ENCODE results near the gene ARFGAP3. TPM values are rescaled to one million over a fixed set of nuclear protein-coding genes. Genes with fewer than 3 reads are reported as not detected.

Gene ARFGAP3
- total and polyA plus RNA-seq, 11 donors: 13.3 to 34.0 (median 25.1) TPM

DNA sequence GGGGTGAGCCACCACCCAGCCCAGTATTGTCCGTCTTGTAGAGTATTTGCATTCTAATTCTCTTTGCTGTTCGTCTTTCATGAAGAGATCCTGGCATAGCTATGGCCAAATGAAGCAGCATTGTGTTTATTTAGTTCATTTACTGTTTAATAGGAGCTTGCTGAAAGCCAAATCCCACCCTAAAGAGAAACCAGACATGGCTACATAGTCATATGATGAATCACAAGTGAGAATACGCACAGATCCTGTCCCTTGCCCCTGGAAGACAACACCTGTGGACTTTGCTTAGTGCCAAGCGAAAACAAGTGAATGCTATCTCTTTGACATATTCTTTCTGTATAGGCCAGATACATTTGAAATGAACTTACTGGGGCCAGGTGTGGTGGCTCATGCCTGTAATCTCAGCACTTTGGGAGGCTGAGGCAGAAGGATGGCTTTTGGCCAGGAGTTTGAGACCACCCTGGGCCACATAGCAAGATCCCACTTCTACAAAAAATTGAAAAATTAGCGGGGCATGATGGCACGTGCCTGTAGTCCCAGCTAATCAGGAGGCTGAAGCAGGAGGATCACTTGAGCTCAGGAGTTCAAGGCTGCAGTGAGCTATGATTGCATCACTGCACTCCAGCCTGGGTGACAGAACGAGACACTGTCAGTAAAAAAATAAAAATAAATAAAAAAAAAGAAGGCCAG lies 5.1 kb upstream of the ARFGAP3 start:
- Histone ChIP-seq H3K27me3 (no peaks in the 10 kb centered on the region), H3K36me3 (no peaks in the 10 kb centered on the region), H3K4me1 (peaks cover 0 to 19% (median 8%) of the 10 kb centered on the region in 12 donors), H3K27ac (no peak overlapping the region), H3K4me3 (no peak overlapping the region), H3K9me3 (no peaks in the 10 kb centered on the region)
- no peak for TF ChIP-seq POLR2A (IDR thresholded peaks at IDR 0.05)
- TF ChIP-seq, protein P1, sequence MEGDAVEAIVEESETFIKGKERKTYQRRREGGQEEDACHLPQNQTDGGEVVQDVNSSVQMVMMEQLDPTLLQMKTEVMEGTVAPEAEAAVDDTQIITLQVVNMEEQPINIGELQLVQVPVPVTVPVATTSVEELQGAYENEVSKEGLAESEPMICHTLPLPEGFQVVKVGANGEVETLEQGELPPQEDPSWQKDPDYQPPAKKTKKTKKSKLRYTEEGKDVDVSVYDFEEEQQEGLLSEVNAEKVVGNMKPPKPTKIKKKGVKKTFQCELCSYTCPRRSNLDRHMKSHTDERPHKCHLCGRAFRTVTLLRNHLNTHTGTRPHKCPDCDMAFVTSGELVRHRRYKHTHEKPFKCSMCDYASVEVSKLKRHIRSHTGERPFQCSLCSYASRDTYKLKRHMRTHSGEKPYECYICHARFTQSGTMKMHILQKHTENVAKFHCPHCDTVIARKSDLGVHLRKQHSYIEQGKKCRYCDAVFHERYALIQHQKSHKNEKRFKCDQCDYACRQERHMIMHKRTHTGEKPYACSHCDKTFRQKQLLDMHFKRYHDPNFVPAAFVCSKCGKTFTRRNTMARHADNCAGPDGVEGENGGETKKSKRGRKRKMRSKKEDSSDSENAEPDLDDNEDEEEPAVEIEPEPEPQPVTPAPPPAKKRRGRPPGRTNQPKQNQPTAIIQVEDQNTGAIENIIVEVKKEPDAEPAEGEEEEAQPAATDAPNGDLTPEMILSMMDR (IDR thresholded peaks at IDR 0.05): no peak
- DNase-seq: no peak
- ATAC-seq: no peak
- intact Hi-C loops (cut with DNase I): loop anchor here in 4 of 10 donors (10.0 kb wide), 4 partner anchors 103 to 233 kb away; partner anchors contain the start of gene TTLL1 (in 1 of the 4)
- WGBS, 4 donors: 94 to 97% (median 95%) methylated on average over 7 of the region's 7 CpGs

DNA sequence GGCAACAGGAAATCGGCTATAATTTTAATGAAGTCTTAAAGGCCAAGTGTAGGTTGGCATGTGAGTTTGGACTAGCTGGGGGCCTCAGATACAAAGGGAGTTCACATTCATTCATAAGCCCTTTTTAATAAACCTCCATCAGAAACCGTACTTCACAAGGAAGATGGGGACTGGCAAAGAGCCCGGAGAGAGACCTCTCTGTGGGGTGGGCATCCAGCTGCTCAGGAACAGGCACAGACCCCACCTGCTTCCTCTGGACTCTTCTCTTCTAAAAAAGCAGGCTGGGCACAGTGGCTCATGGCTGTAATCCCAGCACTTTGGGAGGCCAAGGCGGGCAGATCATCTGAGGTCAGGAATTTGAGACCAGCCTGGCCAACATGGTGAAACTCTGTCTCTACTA lies 3.9 kb upstream of the ARFGAP3 start:
- peak overlapping the region in 2 of 12 donors; percentile 23 to 50 for H3K27ac ChIP-seq
- no peaks in the 10 kb centered on the region for H3K36me3 ChIP-seq
- H3K27me3 ChIP-seq: no peaks in the 10 kb centered on the region
- intact Hi-C loops (cut with DNase I): loop anchor here in 4 of 10 donors (10.0 kb wide), 4 partner anchors 104 to 234 kb away; partner anchors contain the start of gene TTLL1 (in 1 of the 4)
- TF ChIP-seq POLR2A (IDR thresholded peaks at IDR 0.05): no peak
- TF ChIP-seq, protein P1 (IDR thresholded peaks at IDR 0.05): no peak
- DNase-seq: no peak
- H3K9me3 ChIP-seq: no peaks in the 10 kb centered on the region
- H3K4me1 ChIP-seq: peaks cover 0 to 25% (median 10%) of the 10 kb centered on the region in 12 donors
- H3K4me3 ChIP-seq: no peak overlapping the region
- WGBS, 4 donors: 51 to 60% (median 60%) methylated on average over 4 of the region's 4 CpGs
- no peak for ATAC-seq

DNA sequence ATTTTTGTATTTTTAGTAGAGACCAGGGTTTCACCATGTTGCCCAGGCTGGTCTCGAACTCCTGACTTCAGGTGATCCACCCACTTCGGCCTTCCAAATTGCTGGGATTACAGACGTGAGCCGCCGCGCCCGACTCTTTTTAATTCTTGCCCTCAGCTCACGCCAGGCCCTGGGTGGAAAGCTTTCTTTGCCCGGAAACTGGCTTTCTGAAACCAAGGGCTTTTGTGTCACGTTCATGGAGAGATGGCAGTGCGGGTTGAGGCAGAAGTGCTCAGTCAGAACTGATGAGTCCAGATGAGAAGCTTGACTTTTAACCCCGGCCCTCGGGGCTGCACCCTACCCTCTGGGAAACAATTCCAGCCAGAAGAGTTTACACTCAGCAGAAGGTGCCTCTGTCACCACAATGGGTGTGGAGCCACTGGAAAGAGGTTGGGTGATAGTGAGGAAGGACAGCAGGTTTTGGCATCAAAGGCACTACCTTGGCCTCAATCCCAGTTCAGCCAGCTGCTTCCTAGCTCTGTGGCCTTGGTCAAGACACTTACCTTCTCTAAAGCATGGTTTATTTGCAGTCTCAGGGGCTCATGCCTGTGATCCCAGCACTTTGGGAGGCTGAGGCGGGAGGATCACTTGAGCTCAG lies 890 bp upstream of the ARFGAP3 start:
- DNase-seq: peak in 1 of 5 donors; percentile 66
- Histone ChIP-seq H3K4me1 (peaks cover 0 to 35% (median 18%) of the 10 kb centered on the region in 12 donors), H3K27me3 (no peaks in the 10 kb centered on the region), H3K9me3 (no peaks in the 10 kb centered on the region), H3K36me3 (peaks cover 0 to 4% (median 0%) of the 10 kb centered on the region in 9 donors), H3K27ac (peak overlapping the region in 9 of 12 donors; percentile 93 to 98 (median 98)), H3K4me3 (peak overlapping the region in 9 of 12 donors; percentile 79 to 95 (median 92))
- intact Hi-C loops (cut with DNase I): loop anchor here in 3 of 10 donors (2.0 to 10.0 kb wide), 4 partner anchors 73 to 211 kb away; partner anchors contain the start of genes CYB5R3 (in 1 of the 3) and PACSIN2 (in 1 of the 3)
- no peak for TF ChIP-seq POLR2A (IDR thresholded peaks at IDR 0.05)
- TF ChIP-seq, protein P1 (IDR thresholded peaks at IDR 0.05): no peak
- WGBS, 4 donors: 87 to 92% (median 89%) methylated on average over 14 of the region's 14 CpGs
- ATAC-seq: peak in 2 of 4 donors; percentile 2 to 7

Data from heart left ventricle (tissue), 16 donors.